LNCAP (cell line): Measurements from ENCODE around the gene RELL1.

Experiments
- CTCF ChIP-seq: fragments of 450-650 bp; IDR thresholded peaks from 2 replicates; pipeline ENCODE4 v1.5.1; 2017; ENCODE audit warnings: mild to moderate bottlenecking

Gene RELL1

DNA sequence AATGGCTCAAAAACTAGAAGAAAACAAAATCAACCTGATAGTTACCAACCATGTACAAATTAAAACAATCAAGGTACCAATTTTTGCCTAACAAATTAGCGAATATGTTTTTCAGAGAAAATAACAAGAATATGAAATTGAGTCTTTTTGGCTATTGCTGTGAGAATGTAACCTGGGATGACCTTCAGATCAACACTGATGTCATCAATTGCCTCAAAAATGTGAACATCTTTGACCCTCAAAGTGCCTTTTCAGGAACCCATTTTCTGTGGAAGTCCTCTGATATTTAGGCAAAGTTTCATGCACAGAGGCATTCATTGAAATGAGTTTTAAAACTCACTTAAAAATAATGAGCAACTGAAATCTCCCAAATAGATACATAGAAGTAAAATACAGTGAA lies 6.1 kb downstream of the RELL1 start:
- no peak for TF ChIP-seq CTCF

DNA sequence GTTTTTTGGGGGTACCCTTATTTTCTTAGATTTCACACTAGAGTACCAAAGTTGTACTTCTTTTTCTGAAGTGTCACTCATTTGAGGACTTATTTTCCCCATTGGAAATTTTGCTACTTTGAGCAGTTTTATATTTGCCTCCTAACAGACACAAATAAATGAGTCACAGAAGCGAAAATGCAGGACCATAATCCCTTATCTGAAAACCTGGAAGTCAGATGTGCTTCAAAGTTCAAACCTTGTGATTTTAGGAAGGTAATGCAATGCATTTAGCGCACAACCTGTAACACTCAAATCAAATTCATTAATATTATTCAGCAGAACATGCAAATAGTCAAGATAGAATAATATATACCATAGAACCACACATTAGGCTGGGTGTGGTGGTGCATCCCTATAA lies 6.9 kb downstream of the RELL1 start:
- no peak for TF ChIP-seq CTCF

- TF ChIP-seq CTCF: no peak
Observed at GRCh38 chr4:37678624-37679023, 7.6 kb downstream of the RELL1 start.

DNA sequence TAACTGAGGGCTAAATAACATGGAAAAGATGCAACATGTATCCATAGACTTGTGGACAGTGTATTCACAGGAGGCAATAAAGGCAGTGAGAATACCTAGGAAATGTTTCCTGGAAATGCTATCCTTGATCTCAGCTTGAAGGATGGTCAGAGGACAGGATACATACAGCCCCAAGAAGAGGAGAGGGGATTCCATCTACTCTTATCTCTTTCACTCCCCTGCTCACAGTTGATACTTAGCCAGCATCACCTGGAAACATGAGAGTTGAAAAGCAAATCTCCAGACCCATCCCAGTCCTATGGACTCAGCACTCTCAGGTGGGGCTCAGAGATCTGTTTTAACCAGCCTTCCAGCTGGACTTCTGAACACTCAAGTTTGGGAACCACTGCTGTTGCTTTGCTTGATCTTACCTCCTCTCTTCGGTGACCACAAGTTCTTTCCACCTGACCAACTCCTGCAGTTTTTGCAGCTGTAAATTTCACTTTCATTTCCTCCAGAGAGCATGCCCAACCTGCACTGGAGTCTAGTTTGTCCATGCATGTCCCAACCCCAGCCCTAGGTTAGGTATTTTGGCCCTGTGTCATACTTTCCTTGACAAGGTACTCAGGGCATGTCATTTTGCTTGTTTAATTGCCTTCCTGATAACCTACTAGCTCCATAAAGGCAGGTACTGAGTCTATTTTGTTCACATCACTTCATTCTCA lies 10.4 kb downstream of the RELL1 start:
- no peak for TF ChIP-seq CTCF

DNA sequence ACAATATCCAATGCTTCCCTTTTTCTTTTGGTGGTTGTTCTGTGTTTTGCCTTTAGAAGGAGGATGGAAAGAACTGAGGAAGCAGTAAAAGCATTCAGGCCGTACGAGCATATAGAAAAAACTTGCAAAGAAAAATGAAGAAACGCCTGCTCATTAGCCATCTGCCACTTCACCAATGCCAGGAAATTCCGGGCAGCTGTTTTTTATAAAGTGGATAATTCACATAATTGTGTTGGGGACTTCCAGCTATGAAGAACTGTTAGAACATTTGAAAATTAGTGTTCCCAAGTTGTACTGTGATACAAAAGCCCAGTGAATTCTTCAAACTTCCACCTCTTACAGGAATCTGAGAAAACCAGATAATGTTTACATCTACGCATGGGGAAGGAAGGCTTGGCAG lies 11.7 kb downstream of the RELL1 start:
- TF ChIP-seq CTCF: no peak

GRCh38 chr4:37673538-37674192 lies 12.5 kb downstream of the RELL1 start:
- no peak for TF ChIP-seq CTCF

DNA sequence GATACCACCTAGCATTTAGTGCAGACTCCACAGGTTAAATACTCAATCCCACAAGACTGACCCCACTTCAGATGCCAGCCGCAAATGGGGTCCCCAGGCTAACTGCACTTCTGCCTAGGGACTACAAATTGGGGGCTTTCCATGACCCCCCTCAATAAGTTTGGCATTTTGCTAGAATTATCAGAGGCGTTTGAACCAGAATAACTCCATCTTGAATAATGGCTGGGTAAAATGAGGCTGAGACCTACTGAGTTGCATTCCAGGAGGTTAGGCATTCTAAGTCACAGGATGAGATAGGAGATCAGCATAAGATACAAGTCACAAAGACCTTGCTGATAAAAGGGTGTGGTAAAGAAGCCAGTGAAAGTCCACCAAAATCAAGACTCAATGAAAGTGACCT lies 15.1 kb downstream of the RELL1 start:
- TF ChIP-seq CTCF: no peak
